ENCODE results near the gene GALE.

DNA sequence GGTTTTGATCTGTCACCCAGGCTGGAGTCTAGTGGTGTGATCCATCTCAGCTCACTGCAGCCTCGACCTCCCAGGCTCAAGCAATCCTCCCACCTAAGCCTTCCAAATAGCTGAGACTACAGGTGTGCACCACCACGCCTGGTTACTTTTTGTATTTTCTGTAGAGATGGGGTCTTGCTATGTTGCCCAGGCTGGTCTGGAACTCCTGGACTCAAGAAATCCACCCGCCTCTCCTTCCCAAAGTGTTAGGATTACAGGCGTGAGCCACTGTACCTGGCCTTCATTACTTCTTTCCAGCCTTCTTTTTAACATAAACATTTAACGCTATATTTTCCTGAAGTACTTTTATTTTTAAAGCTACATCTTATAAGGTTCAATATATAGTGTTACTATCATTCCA lies 43.1 kb upstream of the GALE start:
- TF ChIP-seq, protein P1, sequence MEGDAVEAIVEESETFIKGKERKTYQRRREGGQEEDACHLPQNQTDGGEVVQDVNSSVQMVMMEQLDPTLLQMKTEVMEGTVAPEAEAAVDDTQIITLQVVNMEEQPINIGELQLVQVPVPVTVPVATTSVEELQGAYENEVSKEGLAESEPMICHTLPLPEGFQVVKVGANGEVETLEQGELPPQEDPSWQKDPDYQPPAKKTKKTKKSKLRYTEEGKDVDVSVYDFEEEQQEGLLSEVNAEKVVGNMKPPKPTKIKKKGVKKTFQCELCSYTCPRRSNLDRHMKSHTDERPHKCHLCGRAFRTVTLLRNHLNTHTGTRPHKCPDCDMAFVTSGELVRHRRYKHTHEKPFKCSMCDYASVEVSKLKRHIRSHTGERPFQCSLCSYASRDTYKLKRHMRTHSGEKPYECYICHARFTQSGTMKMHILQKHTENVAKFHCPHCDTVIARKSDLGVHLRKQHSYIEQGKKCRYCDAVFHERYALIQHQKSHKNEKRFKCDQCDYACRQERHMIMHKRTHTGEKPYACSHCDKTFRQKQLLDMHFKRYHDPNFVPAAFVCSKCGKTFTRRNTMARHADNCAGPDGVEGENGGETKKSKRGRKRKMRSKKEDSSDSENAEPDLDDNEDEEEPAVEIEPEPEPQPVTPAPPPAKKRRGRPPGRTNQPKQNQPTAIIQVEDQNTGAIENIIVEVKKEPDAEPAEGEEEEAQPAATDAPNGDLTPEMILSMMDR (IDR thresholded peaks at IDR 0.05): no peak
- no peak for TF ChIP-seq POLR2A (IDR thresholded peaks at IDR 0.05)

All from uterus (tissue), 2 donors.